Measurements from ENCODE around the gene WWC1.
"Not testable (repeated sequence)": the region's sequence is repeated elsewhere in the genome, so short reads cannot be mapped to it uniquely, and the experiment has no call there.

WWC1 gene

GRCh38 chr5:168428552-168428951 lies 137.1 kb downstream of the WWC1 start:
- no peaks in the 10 kb centered on the region for H3K27me3 ChIP-seq (ENCODE audit: control insufficient read depth, insufficient read depth, low read length)

GRCh38 chr5:168430296-168430695 lies 138.9 kb downstream of the WWC1 start:
- H3K4me1 ChIP-seq (ENCODE audit: control insufficient read depth, insufficient read depth, low read length) = peaks cover 3% of the 10 kb centered on the region; the same call in 1 of the 2 replicates
- H3K27ac ChIP-seq (ENCODE audit: low read depth, low read length) = no peak overlapping the region
- H3K9me3 ChIP-seq (ENCODE audit: control insufficient read depth, insufficient read depth, low read depth, low read length) = no peaks in the 10 kb centered on the region
- peaks cover 48% of the 10 kb centered on the region for H3K36me3 ChIP-seq (ENCODE audit: control insufficient read depth, insufficient read depth, low read length)
- no peak overlapping the region for H3K9ac ChIP-seq (ENCODE audit: low read length)
- H3K4me3 ChIP-seq (ENCODE audit: low read depth, low read length) = no peak overlapping the region
- no peaks in the 10 kb centered on the region for H3K27me3 ChIP-seq (ENCODE audit: control insufficient read depth, insufficient read depth, low read length)

More at GRCh38 chr5:168428552-168428951, 137.1 kb downstream of the WWC1 start:
- no peaks in the 10 kb centered on the region for H3K4me1 ChIP-seq (ENCODE audit: control insufficient read depth, insufficient read depth, low read length)
- no peak overlapping the region for H3K27ac ChIP-seq (ENCODE audit: low read depth, low read length)
- H3K36me3 ChIP-seq (ENCODE audit: control insufficient read depth, insufficient read depth, low read length) = peaks cover 39% of the 10 kb centered on the region
- H3K9ac ChIP-seq (ENCODE audit: low read length) = no peak overlapping the region
- H3K9me3 ChIP-seq (ENCODE audit: control insufficient read depth, insufficient read depth, low read depth, low read length) = no peaks in the 10 kb centered on the region
- no peak overlapping the region for H3K4me3 ChIP-seq (ENCODE audit: low read depth, low read length)

GRCh38 chr5:168432903-168433302 lies 141.5 kb downstream of the WWC1 start:
- H3K36me3 ChIP-seq (ENCODE audit: control insufficient read depth, insufficient read depth, low read length) = peaks cover 48% of the 10 kb centered on the region
- no peak overlapping the region for H3K27ac ChIP-seq (ENCODE audit: low read depth, low read length)
- H3K9me3 ChIP-seq (ENCODE audit: control insufficient read depth, insufficient read depth, low read depth, low read length) = no peaks in the 10 kb centered on the region
- no peak overlapping the region for H3K4me3 ChIP-seq (ENCODE audit: low read depth, low read length)
- H3K4me1 ChIP-seq (ENCODE audit: control insufficient read depth, insufficient read depth, low read length) = peaks cover 3% of the 10 kb centered on the region; the same call in 1 of the 2 replicates
- no peaks in the 10 kb centered on the region for H3K27me3 ChIP-seq (ENCODE audit: control insufficient read depth, insufficient read depth, low read length)
- H3K9ac ChIP-seq (ENCODE audit: low read length) = no peak overlapping the region

GRCh38 chr5:168434001-168434400 lies 142.6 kb downstream of the WWC1 start:
- Histone ChIP-seq H3K36me3 (ENCODE audit: control insufficient read depth, insufficient read depth, low read length) (peaks cover 42% of the 10 kb centered on the region), H3K27me3 (ENCODE audit: control insufficient read depth, insufficient read depth, low read length) (no peaks in the 10 kb centered on the region), H3K4me1 (ENCODE audit: control insufficient read depth, insufficient read depth, low read length) (peaks cover 3% of the 10 kb centered on the region; the same call in 1 of the 2 replicates), H3K9ac (ENCODE audit: low read length) (no peak overlapping the region), H3K9me3 (ENCODE audit: control insufficient read depth, insufficient read depth, low read depth, low read length) (no peaks in the 10 kb centered on the region), H3K4me3 (ENCODE audit: low read depth, low read length) (no peak overlapping the region), H3K27ac (ENCODE audit: low read depth, low read length) (no peak overlapping the region)

GRCh38 chr5:168434746-168435321 lies 143.4 kb downstream of the WWC1 start:
- Histone ChIP-seq H3K4me3 (ENCODE audit: low read depth, low read length) (no peak overlapping the region), H3K27ac (ENCODE audit: low read depth, low read length) (no peak overlapping the region), H3K9ac (ENCODE audit: low read length) (no peak overlapping the region), H3K4me1 (ENCODE audit: control insufficient read depth, insufficient read depth, low read length) (peaks cover 3% of the 10 kb centered on the region; the same call in 1 of the 2 replicates), H3K27me3 (ENCODE audit: control insufficient read depth, insufficient read depth, low read length) (no peaks in the 10 kb centered on the region), H3K9me3 (ENCODE audit: control insufficient read depth, insufficient read depth, low read depth, low read length) (no peaks in the 10 kb centered on the region), H3K36me3 (ENCODE audit: control insufficient read depth, insufficient read depth, low read length) (peaks cover 40% of the 10 kb centered on the region)

GRCh38 chr5:168435340-168435739 lies 143.9 kb downstream of the WWC1 start:
- H3K27me3 ChIP-seq (ENCODE audit: control insufficient read depth, insufficient read depth, low read length); H3K9me3 ChIP-seq (ENCODE audit: control insufficient read depth, insufficient read depth, low read depth, low read length); H3K4me1 ChIP-seq (ENCODE audit: control insufficient read depth, insufficient read depth, low read length); H3K4me3 ChIP-seq (ENCODE audit: low read depth, low read length); H3K27ac ChIP-seq (ENCODE audit: low read depth, low read length); H3K9ac ChIP-seq (ENCODE audit: low read length): not testable (repeated sequence)
- H3K36me3 ChIP-seq (ENCODE audit: control insufficient read depth, insufficient read depth, low read length) = peaks cover 40% of the 10 kb centered on the region

- Histone ChIP-seq H3K27me3 (ENCODE audit: control insufficient read depth, insufficient read depth, low read length) (no peaks in the 10 kb centered on the region), H3K4me1 (ENCODE audit: control insufficient read depth, insufficient read depth, low read length) (peaks cover 3% of the 10 kb centered on the region; the same call in 1 of the 2 replicates), H3K27ac (ENCODE audit: low read depth, low read length) (no peak overlapping the region), H3K36me3 (ENCODE audit: control insufficient read depth, insufficient read depth, low read length) (peaks cover 34% of the 10 kb centered on the region), H3K9me3 (ENCODE audit: control insufficient read depth, insufficient read depth, low read depth, low read length) (no peaks in the 10 kb centered on the region), H3K9ac (ENCODE audit: low read length) (no peak overlapping the region), H3K4me3 (ENCODE audit: low read depth, low read length) (no peak overlapping the region)
Measured at GRCh38 chr5:168438349-168438748, 146.9 kb downstream of the WWC1 start.

- Histone ChIP-seq H3K9me3 (ENCODE audit: control insufficient read depth, insufficient read depth, low read depth, low read length) (no peaks in the 10 kb centered on the region), H3K4me3 (ENCODE audit: low read depth, low read length) (no peak overlapping the region), H3K4me1 (ENCODE audit: control insufficient read depth, insufficient read depth, low read length) (no peaks in the 10 kb centered on the region), H3K36me3 (ENCODE audit: control insufficient read depth, insufficient read depth, low read length) (peaks cover 45% of the 10 kb centered on the region), H3K9ac (ENCODE audit: low read length) (no peak overlapping the region), H3K27me3 (ENCODE audit: control insufficient read depth, insufficient read depth, low read length) (no peaks in the 10 kb centered on the region), H3K27ac (ENCODE audit: low read depth, low read length) (no peak overlapping the region)
Measured at GRCh38 chr5:168443533-168443932, 152.1 kb downstream of the WWC1 start.

GRCh38 chr5:168443950-168444700 lies 152.7 kb downstream of the WWC1 start:
- Histone ChIP-seq H3K36me3 (ENCODE audit: control insufficient read depth, insufficient read depth, low read length) (peaks cover 45% of the 10 kb centered on the region), H3K4me3 (ENCODE audit: low read depth, low read length) (no peak overlapping the region), H3K4me1 (ENCODE audit: control insufficient read depth, insufficient read depth, low read length) (no peaks in the 10 kb centered on the region)

GRCh38 chr5:168446983-168447619 lies 155.7 kb downstream of the WWC1 start:
- no peak overlapping the region for H3K4me3 ChIP-seq (ENCODE audit: low read depth, low read length)
- no peak overlapping the region for H3K27ac ChIP-seq (ENCODE audit: low read depth, low read length)
- no peaks in the 10 kb centered on the region for H3K27me3 ChIP-seq (ENCODE audit: control insufficient read depth, insufficient read depth, low read length)
- H3K9ac ChIP-seq (ENCODE audit: low read length) = no peak overlapping the region
- no peaks in the 10 kb centered on the region for H3K9me3 ChIP-seq (ENCODE audit: control insufficient read depth, insufficient read depth, low read depth, low read length)
- H3K4me1 ChIP-seq (ENCODE audit: control insufficient read depth, insufficient read depth, low read length) = no peaks in the 10 kb centered on the region
- peaks cover 32% of the 10 kb centered on the region for H3K36me3 ChIP-seq (ENCODE audit: control insufficient read depth, insufficient read depth, low read length)

More at GRCh38 chr5:168443950-168444700, 152.7 kb downstream of the WWC1 start:
- Histone ChIP-seq H3K9ac (ENCODE audit: low read length) (no peak overlapping the region), H3K9me3 (ENCODE audit: control insufficient read depth, insufficient read depth, low read depth, low read length) (no peaks in the 10 kb centered on the region), H3K27me3 (ENCODE audit: control insufficient read depth, insufficient read depth, low read length) (no peaks in the 10 kb centered on the region), H3K27ac (ENCODE audit: low read depth, low read length) (no peak overlapping the region)

- no peaks in the 10 kb centered on the region for H3K4me1 ChIP-seq (ENCODE audit: control insufficient read depth, insufficient read depth, low read length)
- no peak overlapping the region for H3K27ac ChIP-seq (ENCODE audit: low read depth, low read length)
- H3K9me3 ChIP-seq (ENCODE audit: control insufficient read depth, insufficient read depth, low read depth, low read length) = no peaks in the 10 kb centered on the region
- peaks cover 36% of the 10 kb centered on the region for H3K36me3 ChIP-seq (ENCODE audit: control insufficient read depth, insufficient read depth, low read length)
- no peaks in the 10 kb centered on the region for H3K27me3 ChIP-seq (ENCODE audit: control insufficient read depth, insufficient read depth, low read length)
- H3K9ac ChIP-seq (ENCODE audit: low read length) = no peak overlapping the region
- H3K4me3 ChIP-seq (ENCODE audit: low read depth, low read length) = no peak overlapping the region
Measured at GRCh38 chr5:168447808-168448207, 156.4 kb downstream of the WWC1 start.
